T-cell (primary cell): ENCODE data around the gene TCP11. TPM values are rescaled to one million over a fixed set of nuclear protein-coding genes. Genes with fewer than 3 reads are reported as not detected.

Source experiments
- ATAC-seq, 4 experiments: fragments of 200-7000 bp in 3 of 4; fragments of 150-1000 bp in 1 of 4; cut with Tn5 transposase; replicated peaks in 1 of 4; 1 replicate in 3 of 4; 2 replicates in 1 of 4; pipeline ENCODE4 v1.10.0; 2021; ENCODE audit warnings: moderate library complexity in 3 of 4, mild to moderate bottlenecking in 2 of 4, moderate number of reproducible peaks in 1 of 4
- CTCF ChIA-PET, 2 donors: fragments of 300-600 bp; sonication (Branson Sonifier 250); formaldehyde crosslinking; loops; one replicate each; lab custom pipeline; 2022; ENCODE audit warnings: antibody characterized with exemption in 2 of 2; lab: Charles Lee
- POLR2A ChIA-PET, 2 donors: fragments of 300-600 bp; sonication (Branson Sonifier 250); formaldehyde crosslinking; loops; one replicate each; lab custom pipeline; 2022; ENCODE audit warnings: antibody characterized with exemption in 2 of 2; lab: Charles Lee
- DNase-seq, 35 experiments: peaks; one replicate each; pipeline versions ENCODE4 v3.0.0 to v3.0.0-alpha.2; 2013 to 2023
- H3K27ac ChIP-seq: one replicate; pipeline ENCODE4 v1.5.1; 2013; ENCODE audit warnings: low read length
- H3K27me3 ChIP-seq, 2 experiments: replicated peaks in 1 of 2; 1 replicate in 1 of 2; 2 replicates in 1 of 2; pipeline versions ENCODE4 v1.6.1 to v1.7.0; 2013; ENCODE audit warnings: low read length in 1 of 2, mixed read lengths in 1 of 2; ENCODE audit not compliant: control insufficient read depth in 2 of 2, insufficient read depth in 2 of 2; ENCODE audit errors: extremely low read depth in 1 of 2
- H3K36me3 ChIP-seq, 2 donors: 1 replicate in 1 of 2; 2 replicates in 1 of 2; pipeline versions ENCODE4 v1.6.1 to v1.7.0; 2013; ENCODE audit warnings: low read length in 1 of 2; ENCODE audit not compliant: control insufficient read depth in 2 of 2, insufficient read depth in 1 of 2; ENCODE audit errors: extremely low read depth in 1 of 2
- H3K4me1 ChIP-seq, 2 experiments: 1 replicate in 1 of 2; 2 replicates in 1 of 2; pipeline versions ENCODE4 v1.6.1 to v1.7.0; 2013; ENCODE audit warnings: low read length in 2 of 2, mixed read lengths in 1 of 2; ENCODE audit not compliant: insufficient read depth in 2 of 2, control insufficient read depth in 1 of 2; ENCODE audit errors: extremely low read depth in 1 of 2
- H3K4me3 ChIP-seq, 2 donors: 1 replicate in 1 of 2; 2 replicates in 1 of 2; pipeline versions ENCODE4 v1.5.1 to v1.7.0; 2013; ENCODE audit warnings: mild to moderate bottlenecking in 2 of 2, low read length in 1 of 2, moderate library complexity in 1 of 2; ENCODE audit not compliant: control insufficient read depth in 1 of 2; ENCODE audit errors: extremely low read depth in 1 of 2
- H3K9me3 ChIP-seq: 2 replicates; pipeline ENCODE4 v1.7.0; 2013
- H3K27ac Mint-ChIP-seq, 2 donors: one replicate each; pipeline ENCODE4 v1.8.0; 2020 to 2021; ENCODE audit warnings: mild to moderate bottlenecking in 2 of 2, mixed read lengths in 2 of 2
- H3K27me3 Mint-ChIP-seq, 2 donors: one replicate each; pipeline ENCODE4 v1.8.0; 2021 to 2022; ENCODE audit warnings: mixed read lengths in 2 of 2
- H3K36me3 Mint-ChIP-seq: one replicate; pipeline ENCODE4 v1.8.0; 2021; ENCODE audit warnings: mixed read lengths
- H3K4me1 Mint-ChIP-seq, 3 donors: one replicate each; pipeline ENCODE4 v1.8.0; 2020 to 2022; ENCODE audit warnings: mixed read lengths in 3 of 3, mild to moderate bottlenecking in 1 of 3
- H3K4me3 Mint-ChIP-seq, 3 donors: one replicate each; pipeline ENCODE4 v1.8.0; 2020 to 2022; ENCODE audit warnings: mild to moderate bottlenecking in 3 of 3, mixed read lengths in 3 of 3, moderate library complexity in 3 of 3
- H3K9me3 Mint-ChIP-seq, 3 donors: one replicate each; pipeline ENCODE4 v1.8.0; 2020 to 2022; ENCODE audit warnings: mixed read lengths in 3 of 3
- WGBS: methylation state at CpG from one replicate; pipeline ENCODE4 v1.1.5; 2013; ENCODE audit warnings: missing lambda C conversion rate; ENCODE audit not compliant: insufficient coverage; 5-methylcytosine and 5-hydroxymethylcytosine counted together
- total RNA-seq, 35 experiments: library from RNA in 6 of 35; stranded (reverse) in 6 of 35; fragments of 120-200 nt in 1 of 35; gene quantifications; one replicate each; pipeline versions ENCODE4 v1.2.1 to v1.2.4 and lab custom pipeline; 2013 to 2026

TCP11 gene
- total RNA-seq, 5 donors from 2014 or later (not counting 1 experiment from before 2014, with no cell fraction given), result not detected

DNA sequence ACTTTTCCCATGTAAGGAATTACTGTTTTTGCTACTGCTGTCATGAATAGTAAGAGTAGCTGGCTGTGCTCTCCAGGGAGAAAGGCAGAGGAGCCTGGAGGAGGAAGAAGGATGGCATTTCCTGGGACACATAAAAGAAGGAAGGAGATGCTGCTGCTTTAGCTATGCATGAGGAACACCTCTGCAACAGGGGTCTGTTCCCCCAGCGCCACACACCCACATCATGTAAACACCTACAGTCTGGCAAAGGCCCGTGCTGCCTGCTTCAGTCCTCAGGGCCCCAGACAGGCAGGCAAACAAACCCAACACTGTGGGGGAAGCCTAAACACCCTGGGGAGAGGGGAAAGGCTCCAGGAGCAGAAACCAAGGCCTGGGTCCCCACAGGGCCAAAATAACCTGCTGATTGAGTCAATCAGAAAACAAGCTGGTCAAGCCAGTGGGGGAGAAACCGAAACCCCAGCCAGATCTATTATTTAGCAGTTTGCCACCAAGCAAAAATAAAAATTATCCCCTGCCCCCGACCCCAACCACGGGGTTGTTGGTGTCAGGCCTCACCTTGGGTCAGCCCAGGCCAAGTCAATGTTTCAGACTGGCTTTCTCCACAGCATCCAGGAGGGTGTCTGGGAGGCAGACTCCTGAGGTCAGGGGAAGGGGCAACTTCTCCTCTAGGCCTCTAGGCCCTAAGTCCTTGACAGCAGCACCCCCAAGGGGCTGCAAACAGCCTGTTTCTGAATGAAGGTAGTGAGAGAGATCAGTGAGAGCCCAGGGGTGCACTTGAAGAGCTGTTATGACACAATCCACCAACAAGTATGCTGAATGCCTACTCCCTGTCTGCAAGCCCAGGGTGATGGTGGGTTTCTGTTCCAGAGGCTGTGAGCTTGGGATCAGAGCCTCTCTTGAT is 38.0 kb upstream of the TCP11 start:
- no peak overlapping the region for H3K27ac Mint-ChIP-seq
- no peaks in the 10 kb centered on the region for H3K4me1 ChIP-seq
- H3K27me3 Mint-ChIP-seq, result peaks cover 16 to 21% of the 10 kb centered on the region in 2 donors
- no peak overlapping the region for H3K27ac ChIP-seq
- no peaks in the 10 kb centered on the region for H3K36me3 ChIP-seq
- no peak overlapping the region for H3K4me3 Mint-ChIP-seq
- no peaks in the 10 kb centered on the region for H3K36me3 Mint-ChIP-seq
- H3K4me1 Mint-ChIP-seq, result peaks cover 0 to 2% (median 0%) of the 10 kb centered on the region in 3 donors
- WGBS, result no CpG with 5 or more reads among the region's 5 CpGs
- H3K27me3 ChIP-seq, result peaks cover 0 to 14% of the 10 kb centered on the region in 2 experiments
- DNase-seq (no peak), ATAC-seq (no peak)
- H3K9me3 Mint-ChIP-seq, result no peaks in the 10 kb centered on the region
- H3K9me3 ChIP-seq, result no peaks in the 10 kb centered on the region
- no peak overlapping the region for H3K4me3 ChIP-seq
- CTCF ChIA-PET, result interaction anchor here in 1 of 2 donors (0.6 kb wide), 1 partner anchor 1574 kb away, joined by 3 read pairs; no protein-coding TSS in a partner anchor
- POLR2A ChIA-PET, result no interaction called here

DNA sequence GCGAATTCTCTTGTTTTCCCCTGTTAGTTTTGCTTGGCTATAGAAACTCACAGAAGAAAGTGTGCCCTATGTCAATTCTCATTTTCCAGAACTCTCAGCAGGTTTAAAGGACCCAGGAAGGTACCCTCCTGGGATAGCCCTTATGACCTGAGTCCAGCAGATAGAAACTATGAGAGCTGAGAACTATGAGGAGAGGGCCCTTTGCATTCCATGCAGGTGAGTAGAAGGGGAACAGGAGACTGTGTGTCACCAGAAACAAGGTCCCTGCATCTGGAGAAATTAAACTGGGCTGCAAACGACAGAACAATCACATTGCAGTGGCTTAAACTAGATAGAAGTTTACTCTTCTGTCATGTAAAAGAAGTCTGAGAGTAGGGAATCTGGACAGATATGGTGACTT is 36.9 kb upstream of the TCP11 start:
- WGBS, result 100% methylated on average over 1 of the region's 2 CpGs
- POLR2A ChIA-PET, result no interaction called here

GRCh38 chr6:35177596-35177995 is 36.5 kb upstream of the TCP11 start:
- H3K27ac Mint-ChIP-seq, result no peak overlapping the region
- CTCF ChIA-PET, result no interaction called here

More for the DNA sequence above, 36.9 kb upstream of the TCP11 start:
- Histone ChIP-seq H3K9me3 (no peaks in the 10 kb centered on the region), H3K27ac (no peak overlapping the region), H3K4me3 (no peak overlapping the region), H3K36me3 (no peaks in the 10 kb centered on the region), H3K27me3 (peaks cover 0 to 24% of the 10 kb centered on the region in 2 experiments), H3K4me1 (peaks cover 0 to 9% of the 10 kb centered on the region in 2 experiments)
- no peak for ATAC-seq
- CTCF ChIA-PET, result no interaction called here
- Mint-ChIP-seq H3K9me3 (no peaks in the 10 kb centered on the region), H3K4me1 (peaks cover 9 to 14% (median 11%) of the 10 kb centered on the region in 3 donors), H3K27me3 (peaks cover 9 to 17% of the 10 kb centered on the region in 2 donors), H3K4me3 (no peak overlapping the region), H3K36me3 (no peaks in the 10 kb centered on the region), H3K27ac (no peak overlapping the region)
- DNase-seq, result no peak

DNA sequence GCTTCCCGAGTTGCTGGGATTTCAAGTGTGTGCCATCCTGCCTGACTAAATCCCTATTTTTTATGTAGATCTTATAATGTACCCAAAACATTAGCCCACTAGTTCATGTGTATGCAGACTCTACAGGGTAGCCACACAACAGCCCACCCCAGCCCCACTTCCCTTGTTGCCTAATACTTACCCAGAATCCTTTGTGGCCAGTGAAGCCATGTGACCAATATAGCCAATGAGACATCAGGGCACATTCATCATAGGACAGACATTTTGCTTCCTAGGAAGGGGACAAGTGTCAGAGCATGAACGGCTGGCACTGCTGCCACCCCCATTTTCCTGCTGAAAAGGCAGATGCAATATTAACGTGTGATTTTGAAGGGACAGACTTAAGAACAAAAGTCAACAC is 36.0 kb upstream of the TCP11 start:
- peaks cover 9 to 14% (median 11%) of the 10 kb centered on the region in 3 donors for H3K4me1 Mint-ChIP-seq

More at GRCh38 chr6:35177596-35177995, 36.5 kb upstream of the TCP11 start:
- peaks cover 0 to 25% of the 10 kb centered on the region in 2 experiments for H3K27me3 ChIP-seq
- POLR2A ChIA-PET, result no interaction called here
- Mint-ChIP-seq H3K27me3 (peaks cover 6 to 14% of the 10 kb centered on the region in 2 donors), H3K4me1 (peaks cover 9 to 14% (median 11%) of the 10 kb centered on the region in 3 donors), H3K36me3 (no peaks in the 10 kb centered on the region), H3K4me3 (no peak overlapping the region), H3K9me3 (no peaks in the 10 kb centered on the region)
- ATAC-seq (no peak), DNase-seq (no peak)
- peaks cover 0 to 9% of the 10 kb centered on the region in 2 experiments for H3K4me1 ChIP-seq
- H3K36me3 ChIP-seq, result no peaks in the 10 kb centered on the region
- H3K9me3 ChIP-seq, result no peaks in the 10 kb centered on the region
- no peak overlapping the region for H3K4me3 ChIP-seq
- WGBS, result 85% methylated on average over 2 of the region's 2 CpGs
- no peak overlapping the region for H3K27ac ChIP-seq

DNA sequence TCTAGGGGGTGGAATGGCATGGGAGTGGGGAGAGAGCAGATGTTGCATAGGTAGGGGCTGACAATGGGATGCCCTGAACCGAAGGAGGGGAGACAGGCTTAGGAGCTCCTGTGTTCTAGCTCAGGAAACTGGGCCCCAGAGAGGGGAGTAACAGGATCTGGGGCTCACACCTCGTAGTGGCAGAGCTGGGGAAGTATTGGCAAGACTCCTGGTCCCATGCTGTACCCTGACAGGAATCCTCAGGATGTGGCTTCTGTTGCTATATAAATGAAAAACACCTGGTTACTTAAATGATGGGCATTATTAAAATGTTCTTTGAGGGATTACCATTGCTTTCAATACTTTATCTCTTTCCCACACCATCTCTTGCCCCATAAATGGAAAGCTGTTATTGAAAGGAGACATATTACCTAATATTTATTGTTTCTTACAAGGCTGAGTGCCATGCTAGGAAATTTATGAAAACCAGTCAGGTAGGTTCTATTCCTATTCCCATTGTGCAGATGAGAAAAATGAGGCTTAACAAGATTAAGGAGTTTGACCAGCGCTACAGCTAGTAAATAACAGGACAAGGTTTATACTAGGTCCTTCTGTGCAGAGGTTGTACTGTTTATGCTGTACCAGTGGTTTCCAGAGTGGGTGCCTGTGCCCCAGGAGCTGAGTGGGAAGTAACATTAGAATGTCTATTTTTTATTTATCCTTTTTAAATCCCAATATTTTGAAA is 35.3 kb upstream of the TCP11 start:
- peaks cover 9 to 14% (median 11%) of the 10 kb centered on the region in 3 donors for H3K4me1 Mint-ChIP-seq
- WGBS, result 14% methylated on average over 2 of the region's 3 CpGs
- no peaks in the 10 kb centered on the region for H3K9me3 Mint-ChIP-seq
- Histone ChIP-seq H3K27me3 (peaks cover 0 to 22% of the 10 kb centered on the region in 2 experiments), H3K4me1 (peaks cover 0 to 9% of the 10 kb centered on the region in 2 experiments), H3K4me3 (no peak overlapping the region), H3K36me3 (no peaks in the 10 kb centered on the region), H3K27ac (no peak overlapping the region), H3K9me3 (no peaks in the 10 kb centered on the region)
- ChIA-PET POLR2A (no interaction called here), CTCF (no interaction called here)
- no peak overlapping the region for H3K27ac Mint-ChIP-seq
- H3K4me3 Mint-ChIP-seq, result no peak overlapping the region
- DNase-seq (no peak), ATAC-seq (no peak)
- H3K36me3 Mint-ChIP-seq, result no peaks in the 10 kb centered on the region
- peaks cover 6 to 14% of the 10 kb centered on the region in 2 donors for H3K27me3 Mint-ChIP-seq

More for the DNA sequence above, 36.0 kb upstream of the TCP11 start:
- no peaks in the 10 kb centered on the region for H3K36me3 Mint-ChIP-seq
- no peaks in the 10 kb centered on the region for H3K36me3 ChIP-seq
- H3K27me3 Mint-ChIP-seq, result peaks cover 6 to 14% of the 10 kb centered on the region in 2 donors
- ATAC-seq, result no peak
- DNase-seq, result no peak
- WGBS, result no CpG with 5 or more reads among the region's 3 CpGs
- H3K27me3 ChIP-seq, result peaks cover 0 to 26% of the 10 kb centered on the region in 2 experiments
- no peaks in the 10 kb centered on the region for H3K9me3 ChIP-seq
- no peak overlapping the region for H3K4me3 ChIP-seq
- CTCF ChIA-PET, result no interaction called here
- POLR2A ChIA-PET, result no interaction called here
- H3K4me3 Mint-ChIP-seq, result no peak overlapping the region
- H3K4me1 ChIP-seq, result peaks cover 0 to 9% of the 10 kb centered on the region in 2 experiments
- no peak overlapping the region for H3K27ac ChIP-seq
- no peaks in the 10 kb centered on the region for H3K9me3 Mint-ChIP-seq
- H3K27ac Mint-ChIP-seq, result no peak overlapping the region

DNA sequence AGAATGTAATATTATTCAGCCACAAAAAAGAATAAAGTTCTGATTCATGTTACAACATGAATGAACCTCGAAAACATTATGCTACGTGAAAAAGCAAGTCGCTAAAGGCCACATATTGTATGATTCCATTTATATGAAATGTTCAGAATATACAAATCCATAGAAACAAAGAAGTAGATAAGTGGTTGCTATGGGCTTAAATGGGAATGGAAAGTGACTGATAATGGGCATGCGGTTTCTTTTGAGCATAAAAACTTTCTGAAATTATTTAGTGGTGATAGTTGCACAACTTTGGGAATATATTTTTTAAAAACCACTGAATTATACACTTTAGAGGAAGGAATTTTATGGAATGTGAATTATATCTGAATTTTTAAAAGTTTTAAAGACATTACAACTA is 33.4 kb upstream of the TCP11 start:
- no peak overlapping the region for H3K27ac ChIP-seq
- Mint-ChIP-seq H3K27ac (no peak overlapping the region), H3K27me3 (peaks cover 4 to 14% of the 10 kb centered on the region in 2 donors), H3K4me3 (no peak overlapping the region), H3K36me3 (no peaks in the 10 kb centered on the region), H3K9me3 (peaks cover 0 to 3% (median 0%) of the 10 kb centered on the region in 3 donors), H3K4me1 (peaks cover 9 to 14% (median 11%) of the 10 kb centered on the region in 3 donors)
- no peaks in the 10 kb centered on the region for H3K36me3 ChIP-seq
- H3K4me1 ChIP-seq, result peaks cover 0 to 9% of the 10 kb centered on the region in 2 experiments
- POLR2A ChIA-PET, result no interaction called here
- H3K9me3 ChIP-seq, result no peaks in the 10 kb centered on the region
- no peak for ATAC-seq
- peaks cover 0 to 28% of the 10 kb centered on the region in 2 experiments for H3K27me3 ChIP-seq
- DNase-seq, result no peak
- CTCF ChIA-PET, result interaction anchor here in 1 of 2 donors (0.6 kb wide), 1 partner anchor 26 kb away, joined by 3 read pairs; no protein-coding TSS in a partner anchor
- WGBS, result no CpG with 5 or more reads among the region's 4 CpGs
- H3K4me3 ChIP-seq, result no peak overlapping the region
